GM10248 (cell line): ENCODE results near the gene TMEM181.

Source experiments
- CTCF ChIA-PET: fragments of 300-600 bp; sonication (Branson Sonifier 250); formaldehyde crosslinking; extraction: SDS; loops from one replicate; lab custom pipeline; 2021; ENCODE audit warnings: antibody characterized with exemption; lab: Yijun Ruan, JAX
- POLR2A ChIA-PET: fragments of 350-650 bp; sonication (Branson Sonifier 250); formaldehyde crosslinking; extraction: SDS; loops from one replicate; lab custom pipeline; 2020; ENCODE audit warnings: antibody characterized with exemption; lab: Yijun Ruan, JAX
- DNase-seq: peaks from one replicate; pipeline ENCODE4 v3.0.0; 2012; ENCODE audit errors: extremely low spot score
- CTCF ChIP-seq: IDR thresholded peaks from 2 replicates; pipeline ENCODE4 v1.5.1; 2012; ENCODE audit warnings: mild to moderate bottlenecking, low read depth; ENCODE audit errors: extremely low read depth, missing control alignments, control extremely low read depth

Gene TMEM181

DNA sequence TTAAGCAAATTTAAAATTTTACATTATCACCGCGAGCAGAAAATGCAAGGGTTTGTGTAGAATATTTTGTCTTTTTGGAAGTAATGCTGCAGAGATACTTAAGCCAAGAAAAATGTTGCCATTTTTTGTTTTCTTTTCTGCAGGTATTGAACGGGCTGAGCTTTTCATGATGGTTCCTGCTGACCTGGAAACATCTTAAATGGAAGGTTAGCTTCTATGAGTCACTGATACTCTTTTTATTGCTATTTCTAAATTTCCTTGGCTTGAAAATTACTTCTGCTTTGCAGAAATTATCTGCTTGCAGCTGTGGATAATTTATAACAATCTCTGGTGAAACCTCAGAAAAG is 102.7 kb downstream of the TMEM181 start:
- TF ChIP-seq CTCF: no peak
- DNase-seq: no peak
- ChIA-PET POLR2A (interaction anchor here (0.6 kb wide), 1 partner anchor 9 kb away, joined by 4 read pairs; no protein-coding TSS in a partner anchor), CTCF (interaction anchor here (1.0 to 5.9 kb wide), 3 partner anchors 9 to 29 kb away, joined by 5 to 42 read pairs (median 5); partner anchors contain the start of gene SYTL3)

DNA sequence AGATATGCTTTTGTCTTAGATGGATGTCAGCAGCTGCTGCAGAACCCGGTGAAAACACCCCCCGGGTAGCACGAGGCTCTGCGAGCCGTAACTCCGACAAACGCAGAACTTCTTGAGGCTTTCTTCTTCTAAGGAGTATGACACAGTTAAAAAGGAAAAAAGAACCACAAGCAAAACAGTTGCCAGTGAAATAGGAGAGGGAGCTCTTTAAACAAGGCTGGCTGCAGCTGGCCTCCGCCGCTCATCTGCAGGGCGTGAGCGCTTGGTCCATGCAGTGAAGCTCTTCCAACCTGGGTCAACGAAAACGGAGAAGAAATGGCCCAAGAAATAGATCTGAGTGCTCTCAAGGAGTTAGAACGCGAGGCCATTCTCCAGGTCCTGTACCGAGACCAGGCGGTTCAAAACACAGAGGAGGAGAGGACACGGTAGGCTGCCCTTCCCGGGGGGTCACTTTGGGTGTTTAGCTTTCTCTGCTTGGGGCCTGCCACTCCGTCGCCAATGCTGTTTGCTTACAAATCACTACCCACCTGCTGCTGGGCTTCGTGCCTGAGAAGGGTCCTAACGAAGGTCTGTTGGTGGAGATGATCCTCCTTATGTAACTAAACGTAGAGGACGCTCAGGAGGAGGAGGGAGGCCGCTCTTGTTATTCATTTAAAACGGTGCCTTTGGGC is 103.2 kb downstream of the TMEM181 start:
- no peak for DNase-seq
- TF ChIP-seq CTCF: no peak
- POLR2A ChIA-PET: interaction anchor here (0.6 kb wide), 1 partner anchor 10 kb away, joined by 4 read pairs; no protein-coding TSS in a partner anchor
- CTCF ChIA-PET: interaction anchor here (0.9 to 5.9 kb wide), 3 partner anchors 8 to 41 kb away, joined by 3 to 42 read pairs (median 5); partner anchors contain the start of gene SYTL3

DNA sequence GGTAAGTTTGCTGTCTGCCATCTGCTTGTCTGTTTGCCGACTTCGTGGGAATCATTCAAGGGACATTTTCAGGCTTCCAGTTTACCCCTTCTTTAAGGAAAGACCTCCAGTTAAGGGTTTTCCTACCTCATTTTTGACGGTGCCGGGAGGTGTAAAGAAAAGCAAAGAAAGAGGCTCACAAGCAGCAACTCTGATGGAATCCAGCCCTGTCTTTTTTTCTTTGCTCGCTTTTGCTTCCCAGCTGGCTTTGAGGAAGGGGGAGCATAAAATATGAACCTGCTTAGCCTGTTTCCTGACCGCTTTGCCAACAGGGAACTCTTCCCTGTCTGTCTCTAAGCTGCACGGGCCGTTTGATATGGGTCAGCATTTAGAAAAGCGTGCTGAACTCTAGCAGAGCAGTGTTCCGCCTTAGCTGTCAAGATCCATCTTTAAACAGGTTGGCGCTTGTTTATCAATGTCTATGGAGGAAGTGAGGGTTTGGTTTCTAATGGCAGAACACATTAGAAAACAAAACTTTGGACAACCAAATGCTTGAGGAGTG is 103.8 kb downstream of the TMEM181 start:
- DNase-seq: no peak
- CTCF ChIA-PET: interaction anchor here (0.9 to 1.1 kb wide), 3 partner anchors 8 to 40 kb away, joined by 3 to 5 read pairs (median 3); no protein-coding TSS in a partner anchor

DNA sequence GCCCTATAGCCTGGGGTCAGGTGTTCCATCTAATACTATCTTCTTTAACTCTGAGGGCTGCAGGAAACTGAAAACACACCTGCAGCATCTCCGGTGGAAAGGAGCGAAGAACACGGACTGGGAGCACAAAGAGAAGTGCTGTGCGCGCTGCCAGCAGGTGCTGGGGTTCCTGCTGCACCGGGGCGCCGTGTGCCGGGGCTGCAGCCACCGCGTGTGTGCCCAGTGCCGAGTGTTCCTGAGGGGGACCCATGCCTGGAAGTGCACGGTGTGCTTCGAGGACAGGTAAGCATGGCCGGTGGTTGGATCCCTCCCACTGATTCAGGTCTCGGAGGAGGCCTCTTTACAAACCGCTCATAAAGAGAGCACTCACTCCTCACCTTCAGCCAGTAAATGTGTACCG is 105.4 kb downstream of the TMEM181 start:
- no peak for TF ChIP-seq CTCF
- DNase-seq: no peak
- ChIA-PET CTCF (no interaction called here), POLR2A (interaction anchor here (0.8 kb wide), 1 partner anchor 19 kb away, joined by 3 read pairs; no protein-coding TSS in a partner anchor)

More for the DNA sequence above, 103.8 kb downstream of the TMEM181 start:
- POLR2A ChIA-PET: no interaction called here
- TF ChIP-seq CTCF: no peak

DNA sequence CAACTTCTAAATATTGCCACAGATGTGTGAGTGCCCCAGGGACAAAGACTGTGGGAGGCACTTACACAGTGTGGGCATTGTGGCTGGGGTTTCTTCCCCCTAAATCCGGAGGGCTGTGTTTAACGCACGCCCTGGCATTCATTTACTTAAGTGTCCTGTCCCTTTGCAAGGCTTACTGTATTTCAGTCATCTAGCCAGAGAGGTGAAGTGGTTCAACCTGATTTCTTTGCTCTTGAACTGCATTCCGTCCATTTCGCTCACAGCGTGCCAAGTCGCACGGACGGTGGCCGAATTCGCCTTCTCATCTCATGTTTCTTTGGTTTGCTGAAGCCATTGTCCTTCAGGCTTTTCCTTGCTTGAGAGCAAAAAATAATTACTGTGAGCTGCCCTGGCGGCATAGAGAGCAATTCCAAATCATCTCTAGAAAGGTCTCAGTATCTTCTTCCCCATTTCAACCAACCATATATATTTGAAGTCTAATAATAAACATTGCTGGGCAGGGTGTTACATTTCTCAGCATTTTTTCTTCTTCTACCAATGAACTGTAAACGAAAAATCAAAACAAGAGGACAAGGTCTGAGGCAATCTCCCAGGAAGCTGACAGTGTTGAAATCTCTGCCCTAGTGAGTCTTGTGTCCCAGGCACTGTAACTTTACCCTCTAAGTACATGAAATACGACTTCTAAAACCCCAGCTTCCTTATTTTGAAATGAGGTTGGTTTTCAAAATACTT is 106.9 kb downstream of the TMEM181 start:
- peak; percentile 43 for DNase-seq
- POLR2A ChIA-PET: no interaction called here
- TF ChIP-seq CTCF: no peak
- CTCF ChIA-PET: interaction anchor here (0.9 to 2.5 kb wide), 4 partner anchors 24 to 453 kb away, joined by 3 to 9 read pairs (median 5); no protein-coding TSS in a partner anchor

- no peak for DNase-seq
- CTCF ChIA-PET: interaction anchor here (1.0 to 2.5 kb wide), 3 partner anchors 24 to 453 kb away, joined by 3 to 9 read pairs (median 7); no protein-coding TSS in a partner anchor
- POLR2A ChIA-PET: no interaction called here
- no peak for TF ChIP-seq CTCF
These were observed 107.6 kb downstream of the TMEM181 start for GRCh38 chr6:158667360-158667981.
